ENCODE data around the gene PSAPL1. TPM values are rescaled to one million over a fixed set of nuclear protein-coding genes. Genes with fewer than 3 reads are reported as not detected.

PSAPL1 gene
- total and polyA plus RNA-seq, 9 of the 15 experiments (the other 6 are each of a cell fraction or from before 2014, with no cell fraction given): not detected

DNA sequence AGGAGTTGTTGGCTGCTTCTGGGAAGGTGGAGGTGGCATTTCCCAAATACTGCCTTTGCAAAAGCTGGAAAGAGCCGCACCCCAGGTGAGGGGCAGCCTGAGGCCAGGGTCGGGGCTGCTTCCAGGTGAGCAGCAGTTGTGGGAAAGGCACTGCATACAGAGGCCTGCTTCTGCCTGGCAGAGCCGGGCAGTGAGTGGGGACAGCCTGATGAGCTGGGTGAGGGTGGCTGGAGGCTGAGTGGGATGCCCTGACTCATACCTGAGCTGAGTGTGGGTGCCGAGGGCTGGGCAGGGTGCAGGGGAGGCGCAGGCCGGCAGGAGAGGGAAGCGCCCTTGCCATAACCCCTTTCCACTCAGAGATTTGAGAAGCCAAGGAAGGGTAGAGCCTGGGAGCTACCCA is 6.5 kb upstream of the PSAPL1 start:
- in situ Hi-C loops (cut with MboI): no loop called here
- no peak overlapping the region for H2AFZ ChIP-seq (ENCODE audit: low read depth, low read length)
- FAIRE-seq: no peak

DNA sequence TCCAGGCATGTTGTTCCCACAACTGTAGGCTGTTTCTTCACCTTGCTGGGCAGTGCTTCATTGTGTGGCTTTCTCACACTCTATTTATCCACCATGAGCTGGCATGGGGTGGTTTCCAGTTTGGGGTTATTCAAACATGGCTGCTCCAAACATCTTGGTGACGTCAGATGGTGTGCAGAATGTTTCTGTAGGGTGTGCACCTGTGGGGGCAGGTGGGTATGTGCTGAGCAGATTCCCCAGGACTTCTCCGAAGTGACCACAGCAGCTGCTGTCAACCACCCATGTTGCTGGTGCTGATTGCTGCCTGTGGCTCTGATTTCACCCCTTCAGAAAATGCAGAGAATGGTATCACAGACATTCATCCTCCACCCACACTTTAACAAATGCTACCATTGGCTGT is 5.0 kb upstream of the PSAPL1 start:
- WGBS (ENCODE audit: insufficient coverage, low coverage, missing lambda C conversion rate): 0% methylated on average over 2 of the region's 2 CpGs

More for the DNA sequence above, 6.5 kb upstream of the PSAPL1 start:
- Histone ChIP-seq H3K36me3 (ENCODE audit: control insufficient read depth, insufficient read depth, low read length) (no peaks in the 10 kb centered on the region), H3K4me3 (no peak overlapping the region), H3K4me2 (ENCODE audit: insufficient read depth, low read length) (no peak overlapping the region), H4K20me1 (replicated peaks; ENCODE audit: control insufficient read depth, insufficient read depth, low read length) (peaks cover 6% of the 10 kb centered on the region; the same call in 1 of the 2 replicates), H3K9ac (ENCODE audit: insufficient read depth in 1 of 2, low read depth in 2 of 2, low read length in 2 of 2) (no peak overlapping the region), H3K4me1 (replicated peaks in 1 of 2; ENCODE audit: control insufficient read depth in 2 of 2, insufficient read depth in 2 of 2, low read length in 2 of 2) (no peaks in the 10 kb centered on the region), H3K9me3 (replicated peaks; ENCODE audit: control insufficient read depth, insufficient read depth, low read depth, low read length) (no peaks in the 10 kb centered on the region), H3K9me1 (ENCODE audit: control insufficient read depth, insufficient read depth, low read length) (no peaks in the 10 kb centered on the region), H3K79me2 (ENCODE audit: control insufficient read depth, insufficient read depth, low read length) (no peaks in the 10 kb centered on the region), H3K27ac (ENCODE audit: extremely low read depth, low read depth, low read length) (no peak overlapping the region), H3K27me3 (ENCODE audit: control insufficient read depth in 2 of 2, insufficient read depth in 2 of 2, low read length in 2 of 2) (peaks cover 0 to 6% of the 10 kb centered on the region in 2 experiments; a peak in 1 of 5 replicates)
- no TSS peak for BruUV-seq (replicated peaks)
- POLR2A ChIA-PET: no interaction called here
- ATAC-seq (no peak), DNase-seq (ENCODE audit: extremely low read depth in 1 of 4, low spot score in 3 of 4) (no peak)
- no peak for TF ChIP-seq GTF2E2 (tag; IDR thresholded peaks at IDR 0.05)
- no peak for TF ChIP-seq ELF1 (tag; IDR thresholded peaks at IDR 0.05)
- TF ChIP-seq, protein P1, sequence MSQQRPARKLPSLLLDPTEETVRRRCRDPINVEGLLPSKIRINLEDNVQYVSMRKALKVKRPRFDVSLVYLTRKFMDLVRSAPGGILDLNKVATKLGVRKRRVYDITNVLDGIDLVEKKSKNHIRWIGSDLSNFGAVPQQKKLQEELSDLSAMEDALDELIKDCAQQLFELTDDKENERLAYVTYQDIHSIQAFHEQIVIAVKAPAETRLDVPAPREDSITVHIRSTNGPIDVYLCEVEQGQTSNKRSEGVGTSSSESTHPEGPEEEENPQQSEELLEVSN (IDR thresholded peaks at IDR 0.05; ENCODE audit: borderline replicate concordance in 1 of 2, extremely low read depth in 1 of 2, insufficient read depth in 1 of 2, insufficient read length in 1 of 2, low read depth in 1 of 2, low read length in 1 of 2, poor library complexity in 1 of 2, severe bottlenecking in 1 of 2): no peak
- CTCF ChIA-PET (ENCODE audit: low intra/inter-chr PET ratio): no interaction called here
- intact Hi-C loops (cut with micrococcal nuclease): no loop called here
- WGBS (ENCODE audit: insufficient coverage, low coverage, missing lambda C conversion rate): 4% methylated on average over 7 of the region's 7 CpGs

More for the DNA sequence above, 5.0 kb upstream of the PSAPL1 start:
- CTCF ChIA-PET (ENCODE audit: low intra/inter-chr PET ratio): no interaction called here
- H3K9me1 ChIP-seq (ENCODE audit: control insufficient read depth, insufficient read depth, low read length): no peaks in the 10 kb centered on the region
- no peak overlapping the region for H3K27ac ChIP-seq (ENCODE audit: extremely low read depth, low read depth, low read length)
- H3K4me3 ChIP-seq: no peak overlapping the region
- no peak overlapping the region for H2AFZ ChIP-seq (ENCODE audit: low read depth, low read length)
- DNase-seq (ENCODE audit: extremely low read depth in 1 of 4, low spot score in 3 of 4): no peak
- FAIRE-seq: no peak
- no peaks in the 10 kb centered on the region for H3K79me2 ChIP-seq (ENCODE audit: control insufficient read depth, insufficient read depth, low read length)
- POLR2A ChIA-PET: no interaction called here
- H3K4me2 ChIP-seq (ENCODE audit: insufficient read depth, low read length): no peak overlapping the region
- 0 out of 2 replicates have a peak, but pooled peaks cover 3% of the 10 kb centered on the region for H4K20me1 ChIP-seq (replicated peaks; ENCODE audit: control insufficient read depth, insufficient read depth, low read length)
- no peaks in the 10 kb centered on the region for H3K36me3 ChIP-seq (ENCODE audit: control insufficient read depth, insufficient read depth, low read length)
- H3K9me3 ChIP-seq (replicated peaks; ENCODE audit: control insufficient read depth, insufficient read depth, low read depth, low read length): no peaks in the 10 kb centered on the region
- no peak overlapping the region for H3K9ac ChIP-seq (ENCODE audit: insufficient read depth in 1 of 2, low read depth in 2 of 2, low read length in 2 of 2)
- TF ChIP-seq ZNF224 (CRISPR knock-in tag; IDR thresholded peaks at IDR 0.05) (no peak), LEF1 (IDR thresholded peaks at IDR 0.05) (no peak), CCAR2 (IDR thresholded peaks at IDR 0.05; ENCODE audit: low read depth, low read length) (no peak), FIP1L1 (IDR thresholded peaks at IDR 0.05; ENCODE audit: low read depth, low read length, poor library complexity, severe bottlenecking) (no peak), MECOM (CRISPR knock-in tag; IDR thresholded peaks at IDR 0.05) (no peak), POLR2G (IDR thresholded peaks at IDR 0.05; ENCODE audit: low read depth, low read length) (no peak), ZNF57 (CRISPR knock-in tag; IDR thresholded peaks at IDR 0.05) (no peak), DIDO1 (tag; IDR thresholded peaks at IDR 0.05; ENCODE audit: low read depth) (no peak), ZBED1 (IDR thresholded peaks at IDR 0.05) (no peak), EZH2 (IDR thresholded peaks at IDR 0.05; ENCODE audit: borderline replicate concordance, low read depth, low read length) (no peak), XRCC3 (IDR thresholded peaks at IDR 0.05) (no peak), ZNF146 (CRISPR knock-in tag; IDR thresholded peaks at IDR 0.05; ENCODE audit: unreplicated experiment) (no peak)
- peaks cover 0 to 14% of the 10 kb centered on the region in 2 experiments; a peak in 2 of 5 replicates for H3K27me3 ChIP-seq (ENCODE audit: control insufficient read depth in 2 of 2, insufficient read depth in 2 of 2, low read length in 2 of 2)
- ATAC-seq: no peak
- in situ Hi-C loops (cut with MboI): no loop called here
- H3K4me1 ChIP-seq (replicated peaks in 1 of 2; ENCODE audit: control insufficient read depth in 2 of 2, insufficient read depth in 2 of 2, low read length in 2 of 2): peaks cover 0 to 2% of the 10 kb centered on the region in 2 experiments; a peak in 2 of 5 replicates
- intact Hi-C loops (cut with micrococcal nuclease): no loop called here
- no TSS peak for BruUV-seq (replicated peaks)
